ENCODE results near the gene NFIC.

The NFIC gene

DNA sequence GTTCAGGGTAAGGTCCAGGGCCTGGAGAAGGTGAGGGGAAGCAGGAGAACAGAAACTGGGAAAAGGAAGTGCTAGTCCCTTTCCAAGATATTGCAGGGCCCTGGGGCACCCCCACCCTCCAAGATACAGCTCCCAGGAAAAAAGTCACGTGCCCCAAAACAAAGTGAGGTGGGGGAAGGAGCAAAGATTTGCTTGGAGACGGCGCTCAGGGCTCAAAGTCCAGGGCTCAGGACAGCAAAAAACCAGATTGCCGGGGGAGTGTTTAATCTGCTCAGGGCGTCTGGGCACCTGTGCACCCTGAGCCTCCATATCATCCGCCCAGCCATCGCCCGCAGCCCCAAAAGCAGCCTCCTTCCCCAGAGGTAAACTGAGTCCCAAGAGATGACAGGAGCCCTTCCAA, 107.6 kb downstream of the NFIC start:
- DNase-seq = no peak

- DNase-seq = no peak
Observed at GRCh38 chr19:3474614-3475013, 108.2 kb downstream of the NFIC start.

- no peak for DNase-seq
Observed at GRCh38 chr19:3475449-3475848, 109.1 kb downstream of the NFIC start.

DNA sequence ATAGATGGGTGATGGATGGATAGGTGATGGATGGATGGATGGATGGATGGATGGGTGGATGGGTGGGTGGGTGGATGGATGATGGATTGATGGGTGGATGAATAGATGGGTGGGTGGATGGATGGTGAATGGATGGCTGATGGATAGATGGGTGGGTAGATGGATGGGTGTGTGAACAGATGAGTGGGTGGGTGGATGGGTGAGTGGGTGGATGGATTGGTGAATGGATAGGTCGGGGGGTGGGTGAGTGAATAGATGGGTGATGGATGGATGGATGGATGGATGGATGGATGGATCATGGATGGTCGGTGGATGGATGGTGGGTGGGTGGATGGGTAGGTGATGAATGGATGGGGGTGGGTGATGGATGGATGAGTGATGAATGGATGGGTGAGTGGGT, 110.4 kb downstream of the NFIC start:
- DNase-seq = no peak

DNA sequence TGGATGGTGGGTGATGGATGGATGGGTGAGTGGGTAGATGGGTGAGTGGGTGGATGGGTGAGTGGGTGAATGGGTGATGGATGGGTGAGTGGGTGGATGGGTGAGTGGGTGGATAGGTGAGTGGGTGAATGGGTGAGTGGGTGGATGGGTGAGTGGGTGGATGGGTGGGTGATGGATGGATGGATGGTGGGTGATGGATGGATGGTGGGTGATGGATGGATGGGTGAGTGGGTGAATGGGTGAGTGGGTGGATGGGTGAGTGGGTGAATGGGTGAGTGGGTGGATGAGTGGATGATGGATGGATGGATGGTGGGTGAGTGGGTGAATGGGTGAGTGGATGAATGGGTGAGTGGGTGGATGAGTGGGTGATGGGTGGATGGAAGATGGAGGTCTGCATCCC, 111.1 kb downstream of the NFIC start:
- no peak for DNase-seq

DNA sequence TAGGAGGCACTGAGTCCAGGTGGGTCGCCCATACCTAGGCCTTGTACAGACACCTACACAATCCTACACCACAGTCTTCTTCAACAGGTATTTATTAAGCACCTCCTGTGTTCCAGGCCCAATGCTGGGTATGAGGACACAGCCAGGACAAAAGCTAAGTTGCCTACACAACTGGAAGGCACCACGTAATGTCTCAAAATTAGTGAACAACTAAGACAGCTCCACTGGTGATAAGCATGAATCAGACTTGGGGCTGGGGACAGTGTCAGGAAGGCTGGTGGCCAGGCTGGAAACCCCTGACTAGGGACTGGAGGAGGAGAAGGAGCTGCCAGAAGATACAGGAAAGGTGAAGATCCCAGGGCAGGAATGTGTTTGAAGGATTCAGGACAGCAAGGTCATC, 111.6 kb downstream of the NFIC start:
- DNase-seq = no peak

DNA sequence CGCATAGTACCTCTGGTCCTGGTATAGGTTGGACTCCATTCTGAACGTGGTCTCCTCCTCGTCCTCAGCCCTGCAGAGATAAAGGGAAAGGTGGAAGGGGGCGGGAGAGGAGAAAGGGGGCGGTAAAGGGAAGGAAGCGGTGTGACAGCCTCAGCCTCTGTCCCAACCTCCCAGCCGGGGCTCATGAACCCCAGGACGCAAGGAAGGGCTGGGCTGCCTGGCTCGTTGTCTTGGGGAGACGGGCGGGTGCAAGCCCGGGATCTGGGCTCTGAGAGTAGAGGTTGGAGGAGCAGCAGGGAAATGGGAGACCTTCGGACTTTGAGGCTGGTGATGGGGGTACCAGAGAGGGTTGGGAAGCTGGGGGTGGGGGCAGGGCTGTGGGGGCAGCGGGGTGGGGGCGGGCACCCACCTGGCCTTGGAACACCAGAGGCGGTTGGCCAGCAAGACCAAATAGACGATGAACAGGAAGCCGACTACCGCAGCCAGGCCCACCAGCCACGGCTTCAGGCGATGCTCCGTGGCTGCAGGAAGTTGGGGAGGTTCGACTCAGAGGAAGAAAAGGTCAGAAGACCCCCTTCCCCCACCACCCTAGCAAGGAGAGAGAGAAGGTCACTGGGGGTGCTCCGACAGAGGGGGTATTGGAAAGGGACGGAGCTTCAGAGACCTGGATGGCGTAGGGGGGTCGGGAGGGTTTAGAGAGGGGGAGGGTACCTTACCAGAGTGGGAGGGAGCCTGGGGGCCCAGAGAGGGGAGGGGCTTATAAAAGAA, 112.2 kb downstream of the NFIC start:
- DNase-seq = no peak

GRCh38 chr19:3479177-3479833, 112.9 kb downstream of the NFIC start:
- no peak for DNase-seq

- no peak for DNase-seq
Observed at GRCh38 chr19:3479834-3480215, 113.4 kb downstream of the NFIC start.

GRCh38 chr19:3480383-3481091, 114.2 kb downstream of the NFIC start, which contains the start of gene SMIM24:
TSS of gene SMIM24 (minus strand) at chr19:3480525. CDS start at chr19:3480463, 62 bp downstream.
- no peak for DNase-seq

GRCh38 chr19:3481241-3482090, 115.1 kb downstream of the NFIC start:
- no peak for DNase-seq

DNA sequence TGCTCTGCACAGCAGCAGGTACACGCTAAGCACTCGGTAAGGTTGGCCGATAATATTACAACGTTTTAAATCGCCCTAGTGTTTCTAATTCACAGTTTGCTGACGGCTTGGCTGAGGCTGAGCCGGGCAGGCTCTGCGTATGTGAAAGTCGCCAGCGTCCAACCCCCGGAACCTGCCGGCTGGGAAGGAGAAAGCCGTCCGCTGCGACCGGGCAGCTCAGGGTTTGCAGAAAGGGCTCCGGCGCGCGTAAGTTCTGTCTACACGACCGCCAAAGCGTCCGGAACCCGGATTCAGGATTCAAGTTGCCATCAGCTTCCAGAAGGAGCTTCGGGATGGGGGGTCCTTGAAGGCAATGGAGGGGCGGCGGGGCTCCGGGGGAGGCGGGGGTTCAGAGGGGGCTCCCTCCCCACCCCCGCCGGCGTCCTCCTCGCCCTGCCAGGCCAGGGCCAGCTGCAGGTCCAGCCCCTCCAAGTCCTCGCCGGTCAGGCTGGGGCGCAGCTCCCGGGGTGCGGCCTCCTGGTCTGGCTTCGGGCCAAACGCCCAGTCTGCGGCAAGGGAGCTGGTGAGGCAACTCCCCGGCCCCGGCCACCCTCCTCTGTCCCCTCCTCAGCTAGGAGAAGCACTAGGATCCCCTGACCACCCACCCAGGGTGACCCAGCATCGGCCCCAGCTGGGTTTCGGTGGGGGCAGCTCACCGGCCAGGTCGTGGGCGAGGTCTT, 116.3 kb downstream of the NFIC start:
- DNase-seq = no peak

- no peak for DNase-seq
Observed at GRCh38 chr19:3483226-3483628, 116.8 kb downstream of the NFIC start, which contains the start of gene SMIM44. TSS of gene SMIM44 (minus strand) at chr19:3483441. CDS start at chr19:3483403, 38 bp downstream.

GRCh38 chr19:3491396-3492119, 125.2 kb downstream of the NFIC start:
- no peak for DNase-seq

DNA sequence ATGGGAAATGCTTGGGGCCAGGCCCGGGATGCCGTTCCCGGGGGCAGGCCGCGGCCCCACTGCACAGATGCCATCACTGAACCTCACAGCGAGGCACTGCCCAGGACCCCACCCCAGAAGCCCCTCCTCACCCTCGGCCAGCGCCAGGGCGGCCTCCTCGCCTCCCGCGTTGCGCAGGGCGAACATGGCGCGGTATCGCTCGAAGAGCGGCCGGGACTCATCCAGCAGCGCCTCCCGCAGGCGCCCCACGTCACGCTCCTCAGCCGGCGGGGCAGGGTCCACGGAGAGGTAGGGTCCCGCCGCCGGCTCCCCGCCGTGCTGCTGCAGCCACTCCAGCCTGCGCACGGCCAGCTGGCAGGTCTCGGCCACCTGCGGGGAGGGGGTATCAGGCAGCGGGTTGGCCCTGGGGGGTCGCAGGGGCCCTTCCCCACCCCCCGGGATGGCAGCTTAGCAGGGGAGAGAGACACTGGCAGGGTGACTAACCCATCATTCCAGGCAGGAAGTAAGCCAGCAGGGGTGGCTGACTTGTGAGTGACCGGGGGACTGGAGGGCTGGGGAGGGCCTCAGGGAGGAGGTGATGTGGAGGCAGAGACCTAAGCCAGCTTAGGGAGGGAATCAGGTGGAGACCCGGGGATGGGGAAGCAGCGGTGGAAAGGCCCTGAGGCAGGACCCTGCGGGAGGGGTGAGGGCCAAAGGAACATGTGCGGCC, 125.9 kb downstream of the NFIC start:
- no peak for DNase-seq

- no peak for DNase-seq
Observed at GRCh38 chr19:3492919-3493318, 126.5 kb downstream of the NFIC start.

- DNase-seq = no peak
Observed at GRCh38 chr19:3493651-3494050, 127.3 kb downstream of the NFIC start.

DNA sequence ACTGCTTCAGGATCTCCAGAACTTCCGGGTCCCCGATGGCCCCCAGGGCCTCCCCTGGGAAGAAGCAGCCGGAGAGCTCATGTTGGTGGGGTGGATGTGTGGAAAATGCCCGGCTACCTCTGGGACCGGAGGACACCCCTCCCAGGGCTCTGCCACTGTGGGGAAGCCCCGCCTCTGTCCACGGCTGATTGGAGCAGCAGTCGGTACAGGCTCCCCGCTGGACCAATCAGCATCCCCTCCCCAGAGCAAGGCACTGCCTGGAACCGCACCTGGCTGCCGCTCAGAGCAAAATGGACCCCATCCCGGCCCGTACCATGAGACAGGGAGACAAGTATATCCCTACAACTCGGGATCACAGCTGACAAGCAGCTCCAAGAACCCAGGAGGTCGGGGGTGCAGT, 127.7 kb downstream of the NFIC start:
- DNase-seq = no peak

GRCh38 chr19:3494559-3494958, 128.2 kb downstream of the NFIC start:
- no peak for DNase-seq

DNA sequence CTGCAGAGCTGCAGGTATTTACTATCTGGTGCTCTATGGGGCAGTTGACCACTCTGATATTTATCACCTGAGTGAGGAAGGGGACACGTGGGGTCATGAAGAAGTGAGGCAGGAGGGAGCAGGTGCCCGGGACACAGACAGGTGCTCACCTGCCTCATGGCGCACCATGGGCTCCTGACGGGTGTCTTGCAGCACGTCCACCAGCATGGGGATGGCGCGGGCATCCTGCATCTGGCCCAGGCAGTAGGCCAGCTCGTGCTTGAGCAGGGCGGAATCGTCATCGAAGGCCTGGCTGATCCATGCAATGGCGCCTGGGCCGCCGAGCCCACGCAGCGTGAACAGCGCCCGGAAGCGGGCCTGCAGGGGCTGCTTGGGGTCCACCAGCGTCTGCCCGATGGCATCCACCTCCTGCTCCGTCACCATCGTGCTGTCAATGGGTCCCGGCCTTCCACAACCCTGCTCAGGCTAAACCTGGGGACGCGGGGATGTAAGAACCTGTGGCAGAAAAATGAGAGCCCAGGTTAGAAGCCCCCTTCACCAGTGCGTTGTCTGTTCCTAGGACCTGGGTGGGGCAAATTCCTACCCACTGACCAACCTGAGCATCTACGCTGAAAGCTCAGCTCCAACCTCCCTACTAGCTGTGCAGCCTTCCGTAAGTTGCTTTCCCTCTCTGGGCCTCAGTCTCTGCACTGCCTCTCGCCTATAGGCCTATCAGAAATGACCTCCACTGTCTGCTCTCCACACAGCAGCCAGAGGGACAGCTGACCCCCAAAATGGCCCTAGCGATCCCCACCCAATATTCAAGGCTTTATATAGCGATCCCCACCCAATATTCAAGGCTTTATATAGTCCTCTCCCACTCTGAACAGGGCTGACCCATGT, 130.2 kb downstream of the NFIC start:
- no peak for DNase-seq

All from GOT3 (cell line).